Lung (tissue), 12 donors: ENCODE results near the gene ATAT1. TPM values are rescaled to one million over a fixed set of nuclear protein-coding genes. Genes with fewer than 3 reads are reported as not detected.

Experiments used
- ATAC-seq: fragments of 200-7000 bp; cut with Tn5 transposase; one replicate; pipeline ENCODE4 v1.9.1; 2020; ENCODE audit warnings: moderate number of reproducible peaks; ENCODE audit not compliant: insufficient read depth, low FRiP score
- DNase-seq, 3 donors: peaks; one replicate each; pipeline ENCODE4 v3.0.0-alpha.2; 2013 to 2017
- H3K27ac ChIP-seq, 2 donors: one replicate each; pipeline ENCODE4 v1.5.1; 2013; ENCODE audit warnings: mild to moderate bottlenecking in 2 of 2, moderate library complexity in 2 of 2, control low read depth in 1 of 2, inconsistent platforms in 1 of 2, low read depth in 1 of 2, low read length in 1 of 2
- H3K27me3 ChIP-seq, 3 donors: one replicate each; pipeline ENCODE4 v1.5.1; 2013; ENCODE audit warnings: low read length in 2 of 3; ENCODE audit not compliant: control insufficient read depth in 3 of 3, insufficient read depth in 3 of 3
- H3K36me3 ChIP-seq, 4 donors: one replicate each; pipeline ENCODE4 v1.5.1; 2013; ENCODE audit warnings: low read length in 4 of 4, mild to moderate bottlenecking in 1 of 4, moderate library complexity in 1 of 4; ENCODE audit not compliant: control insufficient read depth in 4 of 4, insufficient read depth in 4 of 4
- H3K4me1 ChIP-seq, 5 donors: one replicate each; pipeline ENCODE4 v1.5.1; 2013; ENCODE audit warnings: low read length in 5 of 5, mild to moderate bottlenecking in 2 of 5, moderate library complexity in 1 of 5; ENCODE audit not compliant: control insufficient read depth in 5 of 5, insufficient read depth in 5 of 5
- H3K4me3 ChIP-seq: one replicate; pipeline ENCODE4 v1.5.1; 2013; ENCODE audit warnings: mild to moderate bottlenecking, control low read depth, moderate library complexity
- H3K9ac ChIP-seq, 2 donors: one replicate each; pipeline ENCODE4 v1.5.1; 2013; ENCODE audit warnings: low read length in 2 of 2, control low read depth in 1 of 2; ENCODE audit not compliant: insufficient read depth in 1 of 2
- H3K9me3 ChIP-seq, 4 donors: one replicate each; pipeline ENCODE4 v1.5.1; 2013; ENCODE audit warnings: low read length in 3 of 4, mild to moderate bottlenecking in 1 of 4, moderate library complexity in 1 of 4; ENCODE audit not compliant: control insufficient read depth in 4 of 4, insufficient read depth in 3 of 4
- CTCF ChIP-seq: IDR thresholded peaks from 2 replicates; pipeline ENCODE4 v1.5.1; 2012; ENCODE audit warnings: mild to moderate bottlenecking; ENCODE audit errors: control extremely low read depth, extremely low read depth
- WGBS, 2 donors: extraction: QIAGEN DNeasy Blood & Tissue Kit; methylation state at CpG; one replicate each; pipeline ENCODE4 v1.1.7; 2013; 5-methylcytosine and 5-hydroxymethylcytosine counted together
- polyA plus RNA-seq, 2 donors: library from polyadenylated mRNA; stranded (reverse); fragments of 200-250 nt; gene quantifications; one replicate each; pipeline ENCODE4 v1.2.1, GENCODE V29; 2013
- total RNA-seq, 2 donors: library from RNA; depleted of rRNA in 1 of 2; stranded (reverse); fragments of >200 nt in 1 of 2; gene quantifications; one replicate each; pipeline ENCODE4 v1.2.1, GENCODE V29; 2014 to 2021
- donor health status: control.
- donor health status: control.
- donor health status: Bipolar disorder and iron deficiency.
- donor health status: healthy.
- donor health status: DM: yes; HTN: yes; CAD: no.

Gene ATAT1
- total and polyA plus RNA-seq, 4 donors, result 5.5 to 13.3 (median 7.9) TPM

GRCh38 chr6:30643656-30644055 is 17.0 kb downstream of the ATAT1 start:
- no peak for TF ChIP-seq CTCF

GRCh38 chr6:30644769-30645168 is 18.1 kb downstream of the ATAT1 start:
- no peak for TF ChIP-seq CTCF
- no peak overlapping the region for H3K27ac ChIP-seq
- H3K36me3 ChIP-seq, result peaks cover 4 to 35% (median 26%) of the 10 kb centered on the region in 4 donors
- H3K9ac ChIP-seq, result no peak overlapping the region
- no peak overlapping the region for H3K4me3 ChIP-seq
- no peaks in the 10 kb centered on the region for H3K27me3 ChIP-seq
- peaks cover 0 to 10% (median 0%) of the 10 kb centered on the region in 5 donors for H3K4me1 ChIP-seq
- WGBS, 2 donors, result 64 to 81% methylated on average over 5 of the region's 5 CpGs
- ATAC-seq, result no peak
- DNase-seq, result no peak
- no peaks in the 10 kb centered on the region for H3K9me3 ChIP-seq

More at GRCh38 chr6:30643656-30644055, 17.0 kb downstream of the ATAT1 start:
- WGBS, 2 donors, result 96 to 98% methylated on average over 2 of the region's 2 CpGs
- H3K9me3 ChIP-seq, result no peaks in the 10 kb centered on the region
- H3K4me1 ChIP-seq, result peaks cover 0 to 10% (median 0%) of the 10 kb centered on the region in 5 donors
- H3K36me3 ChIP-seq, result peaks cover 4 to 37% (median 25%) of the 10 kb centered on the region in 4 donors
- H3K27ac ChIP-seq, result no peak overlapping the region
- ATAC-seq, result no peak
- no peaks in the 10 kb centered on the region for H3K27me3 ChIP-seq
- H3K9ac ChIP-seq, result no peak overlapping the region
- no peak for DNase-seq
- H3K4me3 ChIP-seq, result no peak overlapping the region

- Histone ChIP-seq H3K9me3 (no peaks in the 10 kb centered on the region), H3K9ac (no peak overlapping the region), H3K27ac (no peak overlapping the region), H3K4me1 (peaks cover 0 to 10% (median 0%) of the 10 kb centered on the region in 5 donors), H3K27me3 (no peaks in the 10 kb centered on the region), H3K4me3 (no peak overlapping the region), H3K36me3 (peaks cover 2 to 28% (median 22%) of the 10 kb centered on the region in 4 donors)
- WGBS, 2 donors, result 78 to 88% methylated on average over 1 of the region's 1 CpG
- DNase-seq, result no peak
- no peak for ATAC-seq
- TF ChIP-seq CTCF, result no peak
Observed at GRCh38 chr6:30645989-30646388, 19.3 kb downstream of the ATAT1 start.
